PC-9 (cell line): ENCODE results near the gene KBTBD13.

Source experiments
- EZH2 ChIP-seq: fragments of 200-600 bp; sonication (generic); IDR thresholded peaks from 2 replicates; pipeline ENCODE4 v1.8.0; 2017; ENCODE audit warnings: antibody characterized with exemption, low read depth
- TF ChIP-seq, protein P1 (sequence below): fragments of 200-600 bp; sonication (generic); conservative IDR thresholded peaks from 2 replicates; pipeline ENCODE4 v1.6.1; 2017; ENCODE audit warnings: mixed run types, antibody characterized with exemption, mild to moderate bottlenecking, moderate library complexity

DNA sequence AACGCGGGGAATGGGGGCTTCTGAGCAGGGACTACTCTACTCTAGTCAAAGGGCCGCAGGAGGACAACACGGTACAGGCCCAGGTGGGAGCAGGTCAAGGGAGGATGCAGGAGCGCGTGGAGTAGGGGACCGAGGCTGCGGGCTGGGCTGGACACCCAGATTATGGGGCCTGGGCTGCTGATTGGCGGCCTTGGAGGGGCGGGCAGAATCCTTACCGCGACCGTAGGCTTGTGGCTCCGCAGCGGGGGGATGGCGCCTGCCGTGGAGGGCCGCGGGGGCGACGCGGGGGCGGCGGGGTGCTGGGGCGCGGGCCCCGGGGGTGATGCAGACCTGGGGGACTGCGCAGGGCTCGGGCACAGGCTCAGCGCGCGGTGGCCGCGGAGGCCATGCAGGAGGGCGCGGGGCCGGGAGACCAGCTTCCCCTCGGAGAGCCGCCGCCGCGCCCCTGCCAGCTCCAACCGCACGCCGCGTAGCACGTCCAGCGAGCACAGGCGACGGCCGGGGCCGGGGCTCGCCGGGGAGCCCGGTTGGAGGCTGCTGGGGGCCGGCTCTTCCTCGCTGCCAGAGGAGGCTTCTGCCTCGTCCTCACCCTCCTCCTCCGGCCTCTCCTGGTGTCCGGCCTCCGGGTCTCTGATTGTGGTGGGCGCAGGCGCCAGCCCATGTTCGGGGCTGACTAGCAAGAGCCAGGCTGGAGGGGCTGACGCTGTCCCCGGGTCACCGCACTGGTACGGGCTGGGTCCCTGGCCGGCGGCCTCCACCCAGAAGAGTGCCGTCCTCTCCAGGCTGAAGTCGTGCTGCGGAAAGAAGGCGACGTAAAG, 25.6 kb downstream of the KBTBD13 start:
- TF ChIP-seq, protein P1, sequence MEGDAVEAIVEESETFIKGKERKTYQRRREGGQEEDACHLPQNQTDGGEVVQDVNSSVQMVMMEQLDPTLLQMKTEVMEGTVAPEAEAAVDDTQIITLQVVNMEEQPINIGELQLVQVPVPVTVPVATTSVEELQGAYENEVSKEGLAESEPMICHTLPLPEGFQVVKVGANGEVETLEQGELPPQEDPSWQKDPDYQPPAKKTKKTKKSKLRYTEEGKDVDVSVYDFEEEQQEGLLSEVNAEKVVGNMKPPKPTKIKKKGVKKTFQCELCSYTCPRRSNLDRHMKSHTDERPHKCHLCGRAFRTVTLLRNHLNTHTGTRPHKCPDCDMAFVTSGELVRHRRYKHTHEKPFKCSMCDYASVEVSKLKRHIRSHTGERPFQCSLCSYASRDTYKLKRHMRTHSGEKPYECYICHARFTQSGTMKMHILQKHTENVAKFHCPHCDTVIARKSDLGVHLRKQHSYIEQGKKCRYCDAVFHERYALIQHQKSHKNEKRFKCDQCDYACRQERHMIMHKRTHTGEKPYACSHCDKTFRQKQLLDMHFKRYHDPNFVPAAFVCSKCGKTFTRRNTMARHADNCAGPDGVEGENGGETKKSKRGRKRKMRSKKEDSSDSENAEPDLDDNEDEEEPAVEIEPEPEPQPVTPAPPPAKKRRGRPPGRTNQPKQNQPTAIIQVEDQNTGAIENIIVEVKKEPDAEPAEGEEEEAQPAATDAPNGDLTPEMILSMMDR: peak; percentile 0; the same call in 1 of the 2 replicates
- no peak for TF ChIP-seq EZH2
